Heart left ventricle (tissue), 16 donors: ENCODE results near the gene CBX8. TPM values are rescaled to one million over a fixed set of nuclear protein-coding genes. Genes with fewer than 3 reads are reported as not detected.

ENCODE experiments used
- ATAC-seq, 4 donors: fragments of 200-7000 bp; cut with Tn5 transposase; one replicate each; pipeline ENCODE4 v1.9.1; 2020 to 2022; ENCODE audit warnings: moderate library complexity in 4 of 4, mild to moderate bottlenecking in 3 of 4, moderate number of reproducible peaks in 1 of 4
- DNase-seq, 5 donors: peaks; one replicate each; pipeline ENCODE4 v3.0.0-alpha.2; 2020
- H3K27ac ChIP-seq, 12 donors: fragments of 200-600 bp; sonication (generic) in 4 of 12; one replicate each; pipeline versions ENCODE4 v1.5.0 to v1.8.0; 2016 to 2022; ENCODE audit warnings: mild to moderate bottlenecking in 2 of 12
- H3K27me3 ChIP-seq, 9 donors: fragments of 200-600 bp; sonication (generic) in 2 of 9; one replicate each; pipeline versions ENCODE4 v1.5.1 to v1.8.0; 2016 to 2022; ENCODE audit warnings: mild to moderate bottlenecking in 3 of 9
- H3K36me3 ChIP-seq, 9 donors: fragments of 200-600 bp; sonication (generic) in 2 of 9; one replicate each; pipeline versions ENCODE4 v1.5.0 to v1.8.0; 2018 to 2022; ENCODE audit warnings: mild to moderate bottlenecking in 2 of 9
- H3K4me1 ChIP-seq, 12 donors: fragments of 200-600 bp; sonication (generic) in 4 of 12; one replicate each; pipeline versions ENCODE4 v1.5.0 to v1.8.0; 2016 to 2022; ENCODE audit warnings: mild to moderate bottlenecking in 3 of 12
- H3K4me3 ChIP-seq, 12 donors: fragments of 200-600 bp; sonication (generic) in 4 of 12; one replicate each; pipeline versions ENCODE4 v1.5.0 to v1.8.0; 2017 to 2022; ENCODE audit warnings: mild to moderate bottlenecking in 9 of 12, moderate library complexity in 4 of 12
- H3K9me3 ChIP-seq, 12 donors: fragments of 200-600 bp; sonication (generic) in 4 of 12; one replicate each; pipeline versions ENCODE4 v1.5.0 to v1.8.0; 2016 to 2022; ENCODE audit warnings: mild to moderate bottlenecking in 1 of 12
- CTCF ChIP-seq, 12 donors: fragments of 200-600 bp; sonication (generic) in 4 of 12; IDR thresholded peaks; one replicate each; pipeline versions ENCODE4 v1.5.0 to v1.8.0; 2018 to 2022; ENCODE audit warnings: antibody characterized with exemption in 12 of 12, mild to moderate bottlenecking in 5 of 12
- POLR2A ChIP-seq, 2 donors: fragments of 450-650 bp; IDR thresholded peaks; one replicate each; pipeline ENCODE4 v1.6.1; 2017; ENCODE audit warnings: antibody characterized with exemption in 2 of 2, mild to moderate bottlenecking in 2 of 2, moderate library complexity in 2 of 2
- WGBS, 4 donors: extraction: QIAGEN DNeasy Blood & Tissue Kit in 2 of 4; methylation state at CpG; one replicate each; pipeline versions ENCODE4 v1.1.5 to v1.1.7; 2013 to 2018; 5-methylcytosine and 5-hydroxymethylcytosine counted together
- intact Hi-C, 10 donors: fragments of 100-400 bp; cut with DNase I; formaldehyde crosslinking; loops; one replicate each; pipeline versions ENCODE4 v1.11.1 to v1.14.2; 2022
- polyA plus RNA-seq, 2 donors: library from polyadenylated mRNA; stranded (reverse); fragments of 200-250 nt; gene quantifications; one replicate each; pipeline ENCODE4 v1.2.3, GENCODE V29; 2013
- total RNA-seq, 9 donors: library from RNA; depleted of rRNA in 2 of 9; stranded (reverse); fragments of >200 nt in 2 of 9; fragmentation: NEBNext Ultra II Directional in 3 of 9; extraction: Animal tissue kit (Norgen Biotek cat#: 25700) in 3 of 9; gene quantifications; one replicate each; pipeline versions ENCODE4 v1.1.0 to v1.2.4, GENCODE V29; 2016 to 2023
- donor health status: ischemic (EF 13 %, LVEDD 7.1; RV severe dilation, severe dysfunction).
- donor health status: healthy with polysubstance abuse.
- donor health status: DM: no; HTN: yes; CAD: no.
- donor health status: DM: no; HTN: no; CAD: no.
- donor health status: ischemic (EF 25% LVEDD 6.9; RV normal size, moderate dysfunction).
- donor health status: ischemic (EF 25% LVEDD 5.7; RV mildly dilated, moderate dysfunction).
- donor health status: healthy.
- donor health status: DM: yes; HTN: yes; CAD: no.
- donor health status: ischemic (EF 35%, LVEDD 5.7; RV mildly dilated, moderate dysfunction).
- donor health status: nonischemic (EF 11% LVEDD 7.7; RV severe dilation, severe dysfunction).
- donor health status: DM: yes; HTN: yes; CAD: no.
- donor health status: PGD.
- donor health status: ischemic (EF 29% LVEDD 5.4; RV normal size, mild dysfunction).
- donor health status: nonischemic (EF 23%, LVEDD 6.1; RV moderate dilation, normal function).

Gene CBX8
- total and polyA plus RNA-seq, 11 donors, result 1.5 to 9.2 (median 5.1) TPM

- no peak for TF ChIP-seq POLR2A (IDR thresholded peaks at IDR 0.05)
- TF ChIP-seq CTCF (IDR thresholded peaks at IDR 0.05), result no peak
- no peaks in the 10 kb centered on the region for H3K9me3 ChIP-seq
- no peak overlapping the region for H3K27ac ChIP-seq
- peaks cover 0 to 51% (median 29%) of the 10 kb centered on the region in 12 donors for H3K4me1 ChIP-seq
- intact Hi-C loops, result loop anchor here in 5 of 10 donors (2.0 to 10.0 kb wide), 6 partner anchors 126 to 206 kb away; no protein-coding TSS in a partner anchor
- peaks cover 41 to 79% (median 60%) of the 10 kb centered on the region in 9 donors for H3K27me3 ChIP-seq
- H3K36me3 ChIP-seq, result peaks cover 0 to 7% (median 0%) of the 10 kb centered on the region in 9 donors
- peak in 1 of 5 donors; percentile 5 for DNase-seq
- WGBS, 4 donors, result 81 to 90% (median 83%) methylated on average over 5 of the region's 5 CpGs
- H3K4me3 ChIP-seq, result no peak overlapping the region
- ATAC-seq, result no peak
Observed at GRCh38 chr17:79788455-79788854, 8.4 kb downstream of the CBX8 start.

- peak in 1 of 5 donors; percentile 9 for DNase-seq
- no peak for ATAC-seq
- no peaks in the 10 kb centered on the region for H3K9me3 ChIP-seq
- H3K4me1 ChIP-seq, result peaks cover 0 to 39% (median 19%) of the 10 kb centered on the region in 12 donors
- TF ChIP-seq POLR2A (IDR thresholded peaks at IDR 0.05) (no peak), CTCF (IDR thresholded peaks at IDR 0.05) (no peak)
- no peak overlapping the region for H3K27ac ChIP-seq
- 85 to 91% (median 91%) methylated on average over 12 of the region's 12 CpGs for WGBS, 4 donors
- no peak overlapping the region for H3K4me3 ChIP-seq
- peaks cover 0 to 7% (median 0%) of the 10 kb centered on the region in 9 donors for H3K36me3 ChIP-seq
- intact Hi-C loops, result loop anchor here in 4 of 10 donors (5.0 to 10.0 kb wide), 5 partner anchors 128 to 208 kb away; no protein-coding TSS in a partner anchor
- H3K27me3 ChIP-seq, result peaks cover 34 to 65% (median 47%) of the 10 kb centered on the region in 9 donors
Observed at GRCh38 chr17:79786930-79787643, 9.8 kb downstream of the CBX8 start.

GRCh38 chr17:79785900-79786810 lies 10.7 kb downstream of the CBX8 start:
- Histone ChIP-seq H3K36me3 (peaks cover 0 to 7% (median 0%) of the 10 kb centered on the region in 9 donors), H3K9me3 (no peaks in the 10 kb centered on the region), H3K27ac (peak overlapping the region in 1 of 12 donors; percentile 24), H3K4me1 (peaks cover 0 to 31% (median 14%) of the 10 kb centered on the region in 12 donors), H3K27me3 (peaks cover 24 to 56% (median 37%) of the 10 kb centered on the region in 9 donors), H3K4me3 (no peak overlapping the region)
- intact Hi-C loops, result loop anchor here in 4 of 10 donors (5.0 to 10.0 kb wide), 5 partner anchors 129 to 209 kb away; no protein-coding TSS in a partner anchor
- TF ChIP-seq POLR2A (IDR thresholded peaks at IDR 0.05) (no peak), CTCF (IDR thresholded peaks at IDR 0.05) (no peak)
- 65 to 82% (median 72%) methylated on average over 13 to 15 of the region's 15 CpGs for WGBS, 4 donors
- DNase-seq (peak in 2 of 5 donors; percentile 49 to 50), ATAC-seq (peak; percentile 38 to 69 (median 58))
